HUDEP-2 (cell line): ENCODE results near the gene RSRC1.
"Not testable (repeated sequence)": the region's sequence is repeated elsewhere in the genome, so short reads cannot be mapped to it uniquely, and the experiment has no call there.

Source experiments
- DNase-seq, 76 experiments: peaks; one replicate each; lab custom pipeline; 2025; ENCODE audit not compliant: unreplicated experiment in 76 of 76; lab: John Stamatoyannopoulos, UW

RSRC1 gene, protein sequence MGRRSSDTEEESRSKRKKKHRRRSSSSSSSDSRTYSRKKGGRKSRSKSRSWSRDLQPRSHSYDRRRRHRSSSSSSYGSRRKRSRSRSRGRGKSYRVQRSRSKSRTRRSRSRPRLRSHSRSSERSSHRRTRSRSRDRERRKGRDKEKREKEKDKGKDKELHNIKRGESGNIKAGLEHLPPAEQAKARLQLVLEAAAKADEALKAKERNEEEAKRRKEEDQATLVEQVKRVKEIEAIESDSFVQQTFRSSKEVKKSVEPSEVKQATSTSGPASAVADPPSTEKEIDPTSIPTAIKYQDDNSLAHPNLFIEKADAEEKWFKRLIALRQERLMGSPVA

GRCh38 chr3:158109804-158110657, at the start of gene RSRC1:
Gene RSRC1, plus strand, starts transcription at chr3:158110089. Its CDS starts 12,016 bp downstream, at chr3:158122105.
- DNase-seq = peak in 74 of 76 experiments; percentile 27 to 88 (median 72)

GRCh38 chr3:158065574-158065973, 44.3 kb upstream of the RSRC1 start:
- not testable (repeated sequence) for DNase-seq

- DNase-seq = no peak
Observed at GRCh38 chr3:158072790-158073189, 37.1 kb upstream of the RSRC1 start.

GRCh38 chr3:158074591-158074990, 35.3 kb upstream of the RSRC1 start:
- no peak for DNase-seq

- no peak for DNase-seq
Observed at GRCh38 chr3:158079599-158079998, 30.3 kb upstream of the RSRC1 start.

- no peak for DNase-seq
Observed at GRCh38 chr3:158084651-158085050, 25.2 kb upstream of the RSRC1 start.

- no peak for DNase-seq
Observed at GRCh38 chr3:158085358-158085757, 24.5 kb upstream of the RSRC1 start.

DNA sequence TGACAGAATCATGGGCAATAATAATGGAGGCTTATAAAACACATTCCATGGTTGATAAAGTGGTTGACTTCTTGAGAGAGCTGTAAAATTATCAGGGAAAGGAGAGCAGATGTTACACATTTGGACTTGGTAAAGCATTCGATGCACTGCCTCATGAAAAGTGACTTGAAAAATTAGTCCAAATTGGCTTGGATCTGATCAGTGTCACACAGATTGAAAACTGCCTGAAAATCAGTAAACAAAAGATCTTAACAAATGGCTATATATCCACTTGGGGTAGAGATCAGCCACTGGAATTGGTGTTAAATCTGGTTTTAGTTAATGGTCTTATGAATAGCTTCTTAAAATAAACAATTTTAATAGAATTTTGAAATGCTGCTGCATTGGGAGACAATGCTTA, 24.0 kb upstream of the RSRC1 start:
- DNase-seq = no peak

DNA sequence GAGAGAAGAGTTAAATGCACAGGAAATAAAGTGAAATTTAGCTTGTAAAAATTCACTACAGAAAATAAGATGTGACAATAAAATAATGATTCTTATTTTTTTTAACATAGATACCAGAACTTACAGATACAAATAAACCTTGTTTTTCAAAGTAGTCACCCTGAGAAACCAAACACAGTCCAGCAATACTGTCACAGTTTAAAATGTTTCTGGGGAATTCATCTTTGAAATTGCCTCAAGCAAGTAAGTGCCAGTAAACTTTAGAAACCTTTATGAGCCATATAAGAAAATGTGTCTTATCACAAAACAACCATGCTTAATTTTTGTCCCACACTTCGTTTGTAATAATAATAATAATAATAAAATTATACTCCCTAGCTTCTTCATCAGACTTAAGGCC, 23.5 kb upstream of the RSRC1 start:
- DNase-seq = no peak

DNA sequence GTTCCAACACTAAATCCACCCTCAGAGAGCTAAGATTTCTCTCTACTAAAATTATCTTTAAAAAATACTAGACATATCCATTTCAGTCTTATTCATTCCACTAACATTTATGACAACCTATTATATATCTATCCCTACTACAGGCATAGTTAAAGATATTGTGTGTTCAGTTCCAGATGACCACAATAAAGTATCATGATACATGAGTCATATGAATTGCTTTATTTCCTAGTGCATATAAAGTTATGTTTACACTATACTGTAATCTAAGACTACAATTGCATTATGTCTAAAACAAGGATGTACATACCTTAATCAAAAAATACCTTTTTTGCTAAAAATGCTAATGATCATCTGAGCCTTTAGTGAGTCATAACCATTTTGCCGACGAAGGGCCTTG, 23.1 kb upstream of the RSRC1 start:
- DNase-seq = no peak

DNA sequence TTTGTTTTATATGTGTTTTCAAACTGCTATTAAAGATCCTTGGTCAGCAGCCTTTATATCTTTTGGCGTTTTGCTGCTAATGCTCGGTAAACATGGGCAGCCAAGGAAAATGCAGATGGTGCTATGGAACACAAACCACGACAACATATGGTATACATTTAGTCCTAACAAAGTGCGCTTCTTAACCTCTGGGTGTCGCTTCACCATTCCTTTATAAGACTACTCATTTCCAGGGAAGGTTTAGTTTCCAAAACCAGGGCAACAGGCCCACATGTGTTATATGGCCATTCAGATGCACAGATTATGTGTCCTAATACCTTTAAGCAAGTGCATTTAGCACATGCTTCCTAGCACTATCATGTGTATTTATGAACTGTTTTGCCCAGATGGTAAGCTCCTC, 18.4 kb upstream of the RSRC1 start:
- peak in 11 of 76 experiments; percentile 4 to 41 (median 11) for DNase-seq

GRCh38 chr3:158093526-158093925, 16.4 kb upstream of the RSRC1 start:
- DNase-seq = no peak

- no peak for DNase-seq
Observed at GRCh38 chr3:158094235-158095110, 15.4 kb upstream of the RSRC1 start.

DNA sequence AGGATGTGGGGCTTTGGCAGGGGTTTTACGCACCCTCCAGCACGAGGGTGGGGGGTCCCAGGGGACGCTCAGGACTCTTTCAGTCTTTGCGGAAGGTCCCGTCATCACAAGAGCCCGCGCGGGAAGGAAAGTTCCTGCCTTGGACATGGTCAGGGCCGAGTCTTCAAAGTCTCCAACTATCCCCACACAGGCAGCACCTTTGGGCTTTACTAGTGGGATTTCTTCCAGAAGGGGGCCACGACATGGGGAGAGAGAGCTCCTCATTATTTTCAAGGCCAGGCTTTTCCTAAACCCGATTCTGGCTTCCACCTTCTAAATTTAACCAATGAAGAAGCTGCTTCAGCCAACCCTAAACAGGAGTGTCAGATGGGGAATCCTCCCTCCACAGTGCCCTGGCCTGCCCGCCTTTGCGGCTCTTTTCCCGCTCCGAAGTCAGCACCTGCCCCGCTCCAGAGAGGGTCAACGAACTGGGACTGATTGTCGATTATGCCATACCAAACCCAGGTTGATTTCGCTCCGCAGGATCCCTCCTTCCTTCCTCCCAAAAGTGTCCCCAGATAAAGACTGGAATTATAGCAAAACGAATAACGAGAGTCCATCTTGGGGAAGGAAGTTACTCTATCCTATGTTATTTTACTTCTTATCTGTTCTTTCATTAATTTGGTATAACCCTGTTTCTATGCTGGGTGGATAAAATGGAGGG, 14.6 kb upstream of the RSRC1 start:
- DNase-seq = no peak

DNA sequence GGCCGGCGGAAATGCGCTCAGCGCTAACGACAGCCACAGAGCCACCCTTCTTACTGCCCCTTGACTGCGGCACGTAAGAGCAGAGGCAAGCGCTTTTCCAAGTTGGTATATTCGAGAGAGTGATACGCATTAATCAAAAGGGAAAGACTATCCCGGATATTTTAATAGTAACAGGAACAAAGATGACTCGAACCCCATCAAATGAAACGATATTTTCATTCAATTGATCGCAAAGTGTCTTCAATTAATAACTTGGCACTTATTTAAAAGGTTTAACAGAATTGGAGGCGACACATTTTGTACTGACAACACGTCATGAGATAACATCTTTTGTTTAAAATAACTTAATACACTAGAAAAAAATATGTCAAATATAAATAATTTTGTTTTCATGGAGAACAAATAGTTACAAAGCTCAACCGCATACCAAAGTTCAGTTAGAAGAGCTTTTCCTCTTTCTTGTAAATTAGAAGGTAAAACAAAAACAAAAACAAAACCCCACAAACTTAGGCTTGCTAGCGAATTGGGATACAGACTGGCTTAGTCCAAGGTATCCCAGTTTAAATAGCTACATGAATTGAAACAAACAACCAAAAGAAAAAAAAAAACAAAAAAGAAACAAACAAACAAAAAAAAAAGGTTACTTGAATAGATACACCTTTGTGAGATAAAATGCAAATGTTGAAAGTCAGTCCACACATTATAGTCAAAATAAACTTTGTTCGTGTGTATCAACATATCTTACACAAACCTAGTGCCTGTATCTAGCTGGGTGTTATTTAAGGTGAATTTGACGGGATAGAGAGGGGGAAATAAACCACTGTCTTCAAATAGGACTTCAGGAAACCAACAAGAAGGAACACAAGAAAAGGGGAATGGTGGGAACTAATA, 13.8 kb upstream of the RSRC1 start:
- DNase-seq = no peak

GRCh38 chr3:158097081-158097592, 12.8 kb upstream of the RSRC1 start:
- DNase-seq = no peak

DNA sequence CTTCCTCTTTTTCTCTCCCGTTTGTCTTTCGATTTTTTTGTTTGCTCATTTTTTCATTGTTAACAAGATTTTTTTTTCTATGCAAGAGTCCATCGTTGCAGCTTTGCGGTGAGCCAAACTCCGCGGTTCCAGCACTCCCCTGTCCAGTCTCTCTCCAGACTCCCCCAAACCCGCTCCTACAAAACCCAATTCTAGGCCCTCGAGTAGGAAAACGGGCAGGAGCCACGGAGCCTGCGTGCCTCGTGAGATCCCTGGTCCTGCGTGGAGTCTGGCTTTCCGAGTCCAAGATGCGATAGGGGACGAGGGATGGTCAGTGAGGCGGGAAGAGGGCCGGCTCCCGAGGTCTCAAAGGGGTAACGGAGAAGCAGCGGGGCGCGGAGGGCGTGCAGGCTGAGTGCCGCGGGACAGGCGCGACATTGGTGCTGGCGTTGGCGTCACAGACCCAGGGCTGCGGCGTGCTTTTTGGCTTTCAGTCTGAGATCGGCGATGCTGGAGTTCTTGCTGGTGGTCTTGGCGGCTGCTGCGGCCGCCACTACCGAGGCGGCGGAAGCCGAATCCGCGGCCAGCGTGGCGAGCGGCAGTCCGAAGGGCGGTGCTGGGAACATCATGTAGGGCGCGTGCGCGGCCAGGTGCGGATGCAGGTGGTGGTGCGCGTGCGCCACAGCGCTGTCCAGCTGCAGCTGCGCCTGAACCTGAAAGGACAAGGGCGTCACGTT, 12.1 kb upstream of the RSRC1 start:
- peak in 69 of 76 experiments; percentile 3 to 83 (median 58) for DNase-seq

DNA sequence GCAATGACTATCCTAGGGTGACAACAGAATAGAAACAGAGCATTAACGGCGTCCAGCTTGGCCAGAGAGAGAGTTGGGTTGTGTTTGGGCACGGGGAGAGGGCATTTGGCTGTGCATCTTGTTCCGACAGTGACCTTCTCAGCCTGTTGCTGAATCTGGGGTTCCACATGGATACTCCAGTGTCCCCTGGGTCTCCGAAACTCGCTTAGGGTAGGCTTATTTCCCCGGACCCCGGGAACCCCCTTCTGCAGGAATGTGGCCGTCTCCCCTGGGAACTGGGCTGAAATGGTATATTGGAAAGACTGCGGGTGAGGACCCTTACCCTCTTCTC, 11.6 kb upstream of the RSRC1 start:
- no peak for DNase-seq
